Eye (tissue), 1 donor: ENCODE results near the gene C4BPB.

Experiments used
- DNase-seq: peaks from one replicate; pipeline ENCODE4 v3.0.0-alpha.2; 2015

C4BPB gene

DNA sequence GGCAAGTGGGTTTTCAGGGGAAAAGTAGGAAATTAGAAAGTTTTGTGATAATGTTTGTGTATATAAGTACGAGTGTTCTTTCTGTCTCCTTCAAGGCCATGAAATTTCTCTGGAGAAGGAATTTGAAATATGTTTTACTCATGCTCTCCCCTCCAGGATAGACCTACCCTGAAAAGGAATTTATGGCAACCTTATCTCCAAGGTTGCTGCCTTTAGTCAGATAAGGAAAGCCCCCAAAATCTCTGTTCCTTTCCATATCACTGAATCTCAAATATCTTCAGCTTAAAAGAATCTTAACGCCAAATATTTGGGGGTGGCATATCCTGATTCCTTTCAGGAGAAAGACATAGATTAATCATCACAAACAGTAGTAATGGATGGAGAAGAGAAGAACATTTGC is 499 bp upstream of the C4BPB start:
- DNase-seq: no peak

DNA sequence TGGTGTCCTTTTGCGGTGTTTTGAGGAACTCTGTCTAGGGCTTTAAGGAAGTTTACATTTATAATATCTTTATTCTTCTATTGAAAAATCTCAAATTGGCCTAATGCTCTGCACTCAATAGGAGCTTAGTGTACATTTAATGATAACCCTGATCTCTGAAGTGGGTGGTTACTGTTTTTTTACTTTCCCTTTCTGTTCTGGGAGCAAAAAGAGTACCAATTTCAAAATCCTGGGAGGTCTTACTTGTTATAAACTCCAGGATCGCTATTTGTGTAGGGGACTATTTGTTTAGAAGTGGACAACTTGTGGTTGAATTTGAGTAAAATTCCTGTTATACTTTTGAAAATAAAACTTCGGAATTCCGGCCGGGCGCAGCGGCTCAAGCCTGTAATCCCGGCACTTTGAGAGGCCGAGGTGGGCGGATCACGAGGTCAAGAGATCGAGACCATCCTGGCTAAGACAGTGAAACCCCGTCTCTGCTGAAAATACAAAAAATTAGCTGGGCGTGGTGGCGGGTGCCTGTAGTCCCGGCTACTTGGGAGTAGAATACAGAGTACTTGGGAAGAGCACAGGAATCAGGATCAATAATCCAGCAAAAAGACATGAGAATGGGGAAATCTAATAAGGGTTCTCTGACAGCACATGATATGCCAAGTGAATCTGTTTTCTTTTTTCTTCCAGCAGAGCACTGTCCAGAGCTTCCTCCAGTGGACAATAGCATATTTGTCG is 1.1 kb downstream of the C4BPB start:
- DNase-seq: no peak

DNA sequence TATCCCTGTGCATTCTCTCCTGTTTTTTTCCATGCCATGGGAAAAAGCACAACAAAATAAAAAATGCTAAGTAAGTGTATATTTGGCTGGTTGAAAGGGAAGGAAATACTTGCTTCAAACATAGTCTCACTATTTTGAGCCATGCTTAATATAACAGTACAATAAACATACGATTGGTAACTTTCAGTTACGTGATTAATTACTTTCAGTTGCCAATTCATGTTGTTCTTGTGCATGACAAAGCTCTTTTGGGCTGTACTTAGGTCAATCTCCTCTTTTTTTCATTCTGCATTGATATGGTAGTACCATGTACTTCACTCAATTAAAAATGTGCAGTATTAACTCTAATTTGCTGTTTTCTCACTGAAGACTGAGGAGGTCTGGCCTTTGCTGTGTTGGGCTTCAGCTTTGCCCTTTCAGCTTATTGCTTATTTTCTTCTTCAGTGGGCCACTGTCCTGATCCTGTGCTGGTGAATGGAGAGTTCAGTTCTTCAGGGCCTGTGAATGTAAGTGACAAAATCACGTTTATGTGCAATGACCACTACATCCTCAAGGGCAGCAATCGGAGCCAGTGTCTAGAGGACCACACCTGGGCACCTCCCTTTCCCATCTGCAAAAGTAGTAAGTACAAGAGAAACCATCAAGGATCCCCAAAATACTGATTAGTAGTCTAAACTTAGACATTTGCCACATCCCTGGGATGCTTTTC is 2.7 kb downstream of the C4BPB start:
- DNase-seq: no peak

DNA sequence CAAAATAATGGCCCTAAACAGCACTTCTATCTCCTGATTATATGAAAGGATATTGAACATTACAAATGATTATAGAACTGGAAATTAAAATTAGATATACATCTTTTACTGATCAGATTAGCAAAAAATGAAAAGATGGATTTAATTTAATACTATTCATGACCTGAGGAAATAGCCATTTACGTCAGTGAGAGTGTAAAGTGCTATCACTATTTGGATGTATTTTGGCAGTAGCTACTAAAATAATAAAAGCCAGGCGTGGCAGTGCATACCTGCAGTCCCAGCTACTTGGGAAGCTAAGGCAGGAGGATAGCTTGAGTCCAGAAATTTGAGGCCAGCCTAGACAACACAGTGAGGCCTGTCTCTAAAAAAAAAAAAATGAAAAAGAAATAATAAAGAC is 5.3 kb downstream of the C4BPB start:
- DNase-seq: no peak

DNA sequence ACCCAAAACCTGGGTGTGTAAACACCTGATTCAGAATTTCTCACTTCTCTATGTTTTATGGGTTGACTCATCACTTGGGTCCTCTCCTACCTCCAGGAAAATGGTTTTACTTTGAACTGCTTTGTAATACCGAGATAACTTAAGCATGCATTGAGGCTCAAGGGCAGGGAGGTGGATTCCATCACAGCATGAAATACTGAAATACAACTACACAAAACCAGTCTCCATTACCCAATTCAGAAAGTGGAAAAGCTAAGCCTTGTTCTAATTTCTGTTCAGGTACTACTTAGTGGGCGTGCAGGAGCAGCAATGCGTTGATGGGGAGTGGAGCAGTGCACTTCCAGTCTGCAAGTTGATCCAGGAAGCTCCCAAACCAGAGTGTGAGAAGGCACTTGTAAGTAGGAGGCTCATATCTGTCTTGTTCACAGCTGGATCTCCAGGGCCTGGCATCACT is 9.2 kb downstream of the C4BPB start:
- DNase-seq: no peak

DNA sequence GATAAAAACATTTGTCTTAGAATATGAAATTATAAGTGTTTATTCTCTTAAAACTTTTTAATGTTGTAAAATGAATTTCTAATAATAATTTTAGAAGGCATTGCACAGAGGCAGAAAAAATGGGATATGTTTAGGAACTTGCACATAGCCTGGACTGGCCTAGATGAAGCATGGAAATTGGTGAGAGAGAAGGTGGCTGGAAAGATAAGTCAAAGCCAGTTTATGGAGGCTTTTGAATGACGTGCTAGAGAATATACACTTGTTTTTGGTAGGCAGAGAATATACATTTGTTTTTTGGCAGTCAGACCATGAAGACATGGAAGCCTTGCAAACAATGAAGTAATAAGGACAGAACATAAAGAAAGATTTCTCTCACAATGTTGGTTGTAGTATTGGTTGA is 13.1 kb downstream of the C4BPB start:
- DNase-seq: no peak

DNA sequence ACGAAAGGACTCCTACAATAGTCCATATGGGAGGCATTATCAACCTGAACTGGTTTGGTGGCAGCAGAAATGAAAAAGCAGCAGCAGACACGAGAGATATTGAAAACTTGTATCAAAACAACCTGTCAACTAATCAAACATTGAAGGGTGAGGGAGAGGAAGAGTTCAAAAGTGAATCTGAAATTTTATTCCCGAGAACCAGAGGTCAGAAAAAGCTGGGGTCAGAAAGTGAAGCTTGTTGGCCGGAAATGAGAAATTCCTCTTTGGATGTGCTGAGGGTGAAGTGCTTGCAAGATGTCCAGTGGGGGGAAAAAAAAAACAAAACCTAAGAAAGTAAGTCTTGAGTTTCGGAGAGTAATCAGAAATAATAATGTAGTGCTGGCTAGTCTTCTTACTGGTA is 13.5 kb downstream of the C4BPB start:
- no peak for DNase-seq

DNA sequence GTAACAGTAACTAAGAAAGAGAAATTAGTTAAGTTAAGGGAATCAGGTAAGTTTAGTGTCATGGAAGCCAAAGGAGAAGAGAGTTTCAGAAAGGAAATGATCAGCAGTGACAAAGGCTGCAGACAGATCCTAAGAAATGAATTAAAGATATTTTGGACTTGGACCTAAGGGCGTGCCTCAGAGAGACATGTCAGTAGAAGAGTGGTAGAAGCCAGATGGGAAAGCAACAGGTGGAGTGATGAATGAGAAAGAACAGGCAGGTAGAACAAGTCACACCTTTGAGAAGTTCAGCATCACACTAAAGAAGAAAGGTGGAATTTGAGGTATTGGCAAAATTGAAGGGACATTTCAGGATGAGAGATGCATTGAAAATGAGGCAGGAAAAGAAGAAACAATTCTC is 14.0 kb downstream of the C4BPB start:
- DNase-seq: no peak

DNA sequence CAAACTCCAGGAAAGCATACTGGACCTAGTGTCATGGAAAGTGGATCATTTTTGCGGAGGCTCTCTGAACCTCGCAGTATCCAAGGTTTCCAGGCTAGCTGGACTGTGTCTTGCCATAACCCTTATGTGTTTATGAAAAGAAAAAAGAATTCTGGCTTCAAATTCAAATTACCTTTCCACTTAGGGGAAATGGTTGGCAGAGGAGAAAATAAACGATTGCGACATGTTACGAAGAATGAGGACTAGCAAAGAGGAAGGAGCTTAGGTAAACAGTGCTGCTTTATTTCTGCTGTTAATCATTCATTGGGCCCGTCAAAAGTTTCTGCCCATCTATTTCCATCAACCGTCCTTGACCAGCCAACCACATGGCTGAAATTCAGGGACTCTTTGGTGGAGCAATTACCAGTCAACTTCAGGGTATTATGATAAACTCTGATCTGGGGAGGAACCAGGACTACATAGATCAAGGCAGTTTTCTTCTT is 15.3 kb downstream of the C4BPB start, which contains the start of gene C4BPA:
C4BPA (plus strand) TSS at position 342 of the 482 bp plus-strand sequence. CDS start 8,793 bp downstream, outside the sequence.
- no peak for DNase-seq

DNA sequence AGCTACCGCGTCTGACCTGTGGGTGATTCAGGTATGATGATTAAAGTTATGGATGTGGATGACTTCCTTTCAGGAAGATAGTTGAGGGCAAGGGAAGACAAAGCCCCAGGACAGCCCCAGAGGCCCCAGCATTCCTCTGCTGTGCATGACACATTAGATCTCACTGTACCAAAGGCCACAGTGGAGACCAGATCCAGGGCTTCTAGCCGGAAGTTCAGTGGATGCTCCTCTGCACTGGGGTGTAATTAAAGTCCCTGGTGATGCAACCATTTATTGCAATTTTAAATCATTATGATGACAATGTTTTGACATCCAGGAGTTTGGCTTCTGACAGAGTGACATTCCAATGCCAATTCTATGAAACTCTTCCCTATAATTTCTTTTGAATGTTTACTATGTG is 20.3 kb downstream of the C4BPB start:
- DNase-seq: no peak

DNA sequence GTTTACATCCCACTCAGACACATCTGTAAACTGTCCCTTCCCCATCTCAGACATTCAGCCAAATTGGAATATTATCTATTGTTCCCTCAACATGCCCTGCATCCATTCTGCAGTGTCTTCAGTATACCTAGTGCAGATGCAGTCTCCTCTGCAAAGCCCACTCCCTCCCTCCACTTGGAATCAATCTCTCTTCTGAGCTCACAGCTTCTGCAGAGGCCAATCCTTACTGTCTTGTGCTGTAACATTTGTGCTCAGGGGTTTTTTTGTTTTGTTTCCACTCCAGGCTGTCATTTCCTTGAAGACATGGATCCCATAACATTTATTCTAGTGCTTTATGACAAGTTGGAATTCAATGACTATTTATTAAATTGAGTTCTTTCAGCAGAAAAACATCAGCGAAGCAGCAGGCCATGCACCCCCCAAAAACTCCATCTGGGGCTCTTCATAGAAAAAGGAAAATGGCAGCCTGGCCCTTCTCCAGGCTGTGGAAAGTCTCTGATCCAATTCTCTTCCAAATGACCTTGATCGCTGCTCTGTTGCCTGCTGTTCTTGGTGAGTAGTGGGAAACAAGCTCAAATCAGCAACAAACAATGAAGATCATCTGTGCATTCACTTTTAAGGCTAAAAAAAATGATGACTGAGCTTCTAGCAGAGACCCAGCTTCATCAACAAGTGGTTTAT is 24.1 kb downstream of the C4BPB start:
- no peak for DNase-seq

DNA sequence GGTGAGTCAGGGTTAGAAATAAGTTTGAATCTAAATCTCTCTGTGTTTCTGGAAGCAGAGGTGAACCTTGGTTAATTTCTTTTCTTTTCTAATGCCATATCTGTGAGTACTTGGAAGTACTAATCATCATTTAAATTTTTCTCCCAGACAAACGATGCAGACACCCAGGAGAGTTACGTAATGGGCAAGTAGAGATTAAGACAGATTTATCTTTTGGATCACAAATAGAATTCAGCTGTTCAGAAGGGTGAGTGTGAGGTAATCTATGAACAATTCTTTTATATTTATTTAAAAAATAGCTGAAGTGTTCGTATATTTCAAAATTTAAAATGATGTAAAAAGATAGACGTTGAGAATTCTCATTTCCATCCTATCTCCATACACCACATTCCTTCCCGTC is 26.6 kb downstream of the C4BPB start:
- DNase-seq: no peak

DNA sequence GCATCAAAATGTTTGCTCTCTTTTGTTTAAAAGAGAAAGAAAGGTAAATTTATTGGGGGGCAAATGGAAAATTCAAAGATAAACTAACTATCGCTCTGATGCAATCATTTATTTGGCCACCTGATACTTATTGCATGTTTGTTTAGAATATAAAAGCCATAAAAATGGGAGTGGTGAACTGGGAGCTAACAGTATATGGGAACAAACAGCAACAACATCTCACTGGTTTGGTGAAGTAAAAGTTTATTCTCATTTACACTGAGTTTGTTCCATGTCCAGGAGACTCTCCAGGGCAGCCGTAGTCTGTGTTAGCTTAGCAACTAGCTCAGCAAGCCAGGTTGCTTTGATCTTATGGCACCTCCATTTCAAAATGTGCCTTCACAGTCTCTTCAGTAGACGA is 35.7 kb downstream of the C4BPB start:
- no peak for DNase-seq

DNA sequence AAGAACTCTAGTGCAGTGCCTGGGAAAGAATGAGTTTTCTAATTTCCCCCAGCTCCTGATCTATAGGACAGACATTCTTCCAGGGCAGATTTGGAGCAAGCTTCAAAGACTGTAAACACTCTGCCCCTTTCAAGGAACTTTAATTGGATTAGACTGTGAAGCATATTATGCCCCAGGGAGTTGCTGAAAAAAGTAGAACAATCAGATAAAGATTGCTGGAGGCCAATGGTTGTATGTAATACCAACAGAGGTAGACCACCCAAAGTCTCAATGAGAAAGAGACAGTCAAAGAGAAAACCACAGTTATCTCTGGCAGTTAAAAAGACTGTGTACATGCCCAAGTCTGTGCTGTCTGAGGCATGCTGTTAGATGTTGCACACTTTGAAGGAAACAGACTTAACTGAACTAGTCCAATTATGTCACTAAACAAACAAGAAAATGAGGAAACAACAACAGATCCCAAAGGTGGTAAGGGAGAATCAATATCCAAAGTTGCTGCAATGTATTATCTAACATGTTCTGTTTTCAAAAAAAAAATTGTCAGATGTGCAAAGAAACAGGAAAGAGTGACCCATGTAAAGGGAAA is 39.8 kb downstream of the C4BPB start:
- DNase-seq: no peak

DNA sequence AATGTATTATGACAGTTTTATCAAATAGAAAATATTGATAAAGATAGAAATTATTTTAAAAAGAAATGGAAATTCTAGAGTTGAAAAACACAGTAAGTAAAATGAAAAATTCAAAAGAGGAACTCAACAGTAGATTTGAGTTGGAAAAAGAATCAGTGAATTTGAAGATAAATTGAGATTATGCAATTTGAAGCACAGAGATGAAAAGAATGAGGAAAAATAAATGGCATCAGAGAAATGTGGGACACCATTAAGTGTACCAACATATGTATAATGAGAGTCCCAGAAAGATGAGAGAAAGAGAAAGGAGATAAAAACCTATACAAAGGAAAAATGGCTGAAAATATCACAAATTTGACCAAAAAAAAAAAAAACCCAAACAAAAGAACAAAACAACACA is 40.4 kb downstream of the C4BPB start:
- DNase-seq: no peak

DNA sequence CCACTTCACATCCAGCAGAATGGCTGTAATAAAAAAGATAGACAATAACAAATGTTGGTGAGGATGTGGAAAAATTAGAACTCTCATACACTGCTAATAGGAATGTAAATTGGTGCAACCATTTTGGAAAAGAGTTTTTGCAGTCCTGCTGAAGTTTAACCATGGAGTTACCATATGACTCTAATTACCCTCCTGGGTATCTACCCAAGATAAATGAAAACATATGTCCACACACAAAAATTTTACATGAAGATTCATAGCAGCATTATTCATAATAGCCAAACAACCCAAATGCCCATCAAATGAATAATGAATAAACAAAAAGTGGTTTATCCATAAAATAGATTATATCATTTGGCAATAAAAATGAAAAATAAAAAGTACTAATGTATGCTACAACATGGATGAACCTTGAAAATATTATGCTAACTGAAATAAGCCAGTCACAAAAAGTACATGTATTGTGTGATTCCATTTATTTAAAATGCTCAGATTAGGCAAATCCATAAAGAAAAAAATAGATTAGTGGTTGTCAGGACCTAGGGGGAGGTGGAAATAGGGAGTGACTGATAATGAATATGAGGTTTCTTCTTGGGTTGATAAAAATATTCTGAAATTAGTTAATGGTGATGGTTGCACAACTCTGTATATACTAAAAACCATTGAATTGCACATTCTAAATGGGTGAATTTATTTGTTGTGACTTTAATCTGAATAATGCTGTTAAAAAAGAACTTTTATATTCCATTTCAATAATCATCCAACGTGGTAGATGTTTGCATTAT is 41.8 kb downstream of the C4BPB start:
- DNase-seq: no peak

DNA sequence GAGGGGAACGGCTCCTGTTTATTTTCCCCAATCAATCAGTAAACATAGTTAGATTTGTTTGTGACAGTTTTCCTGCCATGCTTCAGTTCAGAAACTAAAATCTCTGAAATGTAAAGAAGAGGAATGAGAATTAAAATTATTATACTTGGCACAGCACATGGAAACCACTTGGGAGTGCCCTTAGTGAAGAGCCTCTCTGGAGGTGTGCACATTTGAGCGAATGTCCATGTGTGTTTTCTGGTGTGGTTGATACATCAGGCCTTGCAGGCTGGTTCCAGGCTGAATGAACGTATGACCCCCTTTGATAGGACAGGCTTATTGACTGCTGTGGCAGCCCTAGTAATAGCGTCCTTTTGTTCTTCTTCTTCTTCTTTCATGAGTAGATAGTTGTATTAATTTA is 42.5 kb downstream of the C4BPB start:
- no peak for DNase-seq

DNA sequence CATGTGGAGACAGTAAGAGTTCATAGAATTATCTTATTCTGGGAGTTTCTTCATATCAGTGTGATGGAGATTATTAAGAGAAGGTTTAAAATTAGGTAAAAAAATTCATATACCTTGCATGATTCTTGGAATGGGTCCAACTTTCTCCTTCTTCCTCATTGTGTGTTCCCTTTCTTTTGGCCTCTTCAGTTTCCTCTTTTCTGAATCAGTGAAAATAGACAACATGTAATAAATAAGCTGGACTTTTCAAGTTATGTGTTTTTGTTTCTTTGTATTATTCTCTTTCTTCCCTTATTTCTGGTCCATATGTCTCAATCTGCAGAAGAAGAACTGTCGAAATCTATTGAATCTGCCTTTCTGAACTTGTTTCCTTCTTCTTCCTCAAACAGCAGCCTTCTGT is 45.9 kb downstream of the C4BPB start:
- no peak for DNase-seq

DNA sequence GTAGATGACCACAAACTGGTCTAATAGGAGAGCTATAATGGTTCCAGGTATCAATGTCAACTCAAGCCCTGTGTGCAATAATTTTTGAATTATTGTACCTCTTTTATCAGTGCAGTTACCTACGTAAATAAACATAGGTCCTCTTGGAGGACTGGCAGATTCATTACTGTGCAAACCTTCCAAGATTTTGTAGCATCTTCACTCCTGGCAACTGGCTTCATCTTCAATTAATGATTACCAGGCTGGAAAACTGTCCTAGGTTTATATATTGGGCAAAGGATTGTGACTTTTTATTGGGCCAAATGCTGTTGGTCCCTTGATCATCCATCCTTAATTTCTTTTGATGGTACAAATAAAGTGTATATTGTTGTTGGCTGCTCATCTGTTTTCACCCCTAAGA is 51.0 kb downstream of the C4BPB start:
- DNase-seq: no peak

DNA sequence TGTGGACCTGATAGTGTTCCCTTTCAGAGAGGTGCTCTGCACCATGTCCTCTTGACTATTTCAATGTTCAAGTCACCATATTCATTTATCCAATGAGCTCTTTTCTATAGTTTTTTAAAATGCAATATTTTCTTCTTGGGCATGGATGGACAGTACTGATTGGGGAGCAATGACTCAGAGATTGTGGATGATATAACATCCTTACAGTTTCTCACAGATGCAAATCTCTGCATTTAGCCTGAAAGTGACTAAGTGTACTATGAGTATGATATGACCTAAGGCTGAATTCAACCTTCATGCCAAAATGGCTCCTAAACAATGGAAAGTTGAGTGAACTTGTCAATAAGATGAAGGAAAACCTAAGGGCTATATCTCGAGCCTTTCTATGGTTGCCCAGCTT is 51.9 kb downstream of the C4BPB start:
- no peak for DNase-seq

DNA sequence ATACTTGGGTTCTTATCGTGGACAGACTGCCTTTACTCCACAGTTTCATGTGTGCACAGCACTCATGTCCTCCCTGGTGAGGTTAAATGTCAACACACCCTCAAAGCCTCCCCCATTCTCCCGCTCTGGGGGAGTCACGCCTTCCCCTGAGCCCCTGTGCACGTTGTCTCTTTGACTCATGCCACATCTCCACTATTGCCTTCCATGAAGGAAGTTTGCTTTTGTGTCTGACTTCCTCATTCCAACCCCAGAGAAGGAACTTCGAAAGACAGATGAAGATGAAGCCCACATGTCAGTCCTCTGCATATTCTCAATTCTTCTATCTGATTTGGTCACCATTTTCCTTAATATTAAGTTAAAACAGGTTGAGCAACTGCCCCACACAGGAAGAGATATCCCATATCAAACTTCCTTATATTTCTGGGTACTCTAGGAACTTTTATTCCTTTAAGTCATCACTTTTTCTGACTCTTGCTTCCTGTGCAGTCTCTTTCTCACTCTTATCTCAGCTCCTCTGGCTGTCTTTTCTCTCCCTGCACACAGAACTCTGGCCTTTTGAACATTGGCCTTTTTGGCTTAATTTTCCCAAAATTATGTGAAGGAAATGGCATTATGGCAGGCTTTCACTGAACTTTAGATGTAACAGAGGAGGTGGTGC is 56.9 kb downstream of the C4BPB start:
- no peak for DNase-seq
